AG09319 (cell line): ENCODE data around the gene NUP37.

Experiments used
- DNase-seq: peaks from one replicate; pipeline ENCODE4 v3.0.0-alpha.2; 2010; ENCODE audit warnings: low read depth; ENCODE audit errors: extremely low read depth
- TF ChIP-seq, protein P1 (sequence below): IDR thresholded peaks from 2 replicates; pipeline ENCODE4 v1.5.1; 2011; ENCODE audit warnings: low read depth, mild to moderate bottlenecking, inconsistent platforms, low read length, moderate library complexity

Gene NUP37

DNA sequence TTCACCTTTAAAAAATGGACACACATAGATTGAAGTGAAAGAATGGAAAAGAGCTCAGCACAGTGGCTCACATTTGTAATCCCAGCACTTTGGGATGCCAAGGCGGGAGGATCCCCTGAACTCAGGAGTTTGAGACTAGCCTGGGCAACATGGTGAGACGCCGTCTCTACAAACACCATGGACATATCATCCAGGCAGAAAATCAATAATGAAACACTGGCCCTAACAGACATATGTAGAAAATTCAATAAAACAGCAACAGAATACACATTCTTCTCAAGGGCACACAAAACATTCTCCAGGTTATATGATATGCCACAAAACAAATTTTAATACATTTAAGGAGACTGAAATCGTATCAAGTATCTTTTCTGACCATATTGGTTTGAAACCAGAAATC, 65.6 kb downstream of the NUP37 start:
- TF ChIP-seq, protein P1, sequence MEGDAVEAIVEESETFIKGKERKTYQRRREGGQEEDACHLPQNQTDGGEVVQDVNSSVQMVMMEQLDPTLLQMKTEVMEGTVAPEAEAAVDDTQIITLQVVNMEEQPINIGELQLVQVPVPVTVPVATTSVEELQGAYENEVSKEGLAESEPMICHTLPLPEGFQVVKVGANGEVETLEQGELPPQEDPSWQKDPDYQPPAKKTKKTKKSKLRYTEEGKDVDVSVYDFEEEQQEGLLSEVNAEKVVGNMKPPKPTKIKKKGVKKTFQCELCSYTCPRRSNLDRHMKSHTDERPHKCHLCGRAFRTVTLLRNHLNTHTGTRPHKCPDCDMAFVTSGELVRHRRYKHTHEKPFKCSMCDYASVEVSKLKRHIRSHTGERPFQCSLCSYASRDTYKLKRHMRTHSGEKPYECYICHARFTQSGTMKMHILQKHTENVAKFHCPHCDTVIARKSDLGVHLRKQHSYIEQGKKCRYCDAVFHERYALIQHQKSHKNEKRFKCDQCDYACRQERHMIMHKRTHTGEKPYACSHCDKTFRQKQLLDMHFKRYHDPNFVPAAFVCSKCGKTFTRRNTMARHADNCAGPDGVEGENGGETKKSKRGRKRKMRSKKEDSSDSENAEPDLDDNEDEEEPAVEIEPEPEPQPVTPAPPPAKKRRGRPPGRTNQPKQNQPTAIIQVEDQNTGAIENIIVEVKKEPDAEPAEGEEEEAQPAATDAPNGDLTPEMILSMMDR: no peak
- no peak for DNase-seq

DNA sequence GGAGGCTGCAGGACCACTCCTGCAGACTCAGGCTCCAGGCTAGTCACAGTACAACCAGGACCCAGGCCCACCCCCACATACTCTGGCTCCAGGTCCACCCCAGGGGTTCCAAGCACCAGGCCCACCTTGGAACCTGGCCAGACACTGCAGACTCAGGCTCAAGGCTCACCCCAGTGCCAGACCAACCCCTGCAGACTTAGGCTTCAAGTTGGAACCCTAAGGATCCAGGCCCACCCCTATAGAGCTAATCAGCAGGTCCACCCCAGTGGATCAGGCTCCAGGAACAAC, 66.9 kb downstream of the NUP37 start:
- TF ChIP-seq, protein P1: no peak
- DNase-seq: no peak

DNA sequence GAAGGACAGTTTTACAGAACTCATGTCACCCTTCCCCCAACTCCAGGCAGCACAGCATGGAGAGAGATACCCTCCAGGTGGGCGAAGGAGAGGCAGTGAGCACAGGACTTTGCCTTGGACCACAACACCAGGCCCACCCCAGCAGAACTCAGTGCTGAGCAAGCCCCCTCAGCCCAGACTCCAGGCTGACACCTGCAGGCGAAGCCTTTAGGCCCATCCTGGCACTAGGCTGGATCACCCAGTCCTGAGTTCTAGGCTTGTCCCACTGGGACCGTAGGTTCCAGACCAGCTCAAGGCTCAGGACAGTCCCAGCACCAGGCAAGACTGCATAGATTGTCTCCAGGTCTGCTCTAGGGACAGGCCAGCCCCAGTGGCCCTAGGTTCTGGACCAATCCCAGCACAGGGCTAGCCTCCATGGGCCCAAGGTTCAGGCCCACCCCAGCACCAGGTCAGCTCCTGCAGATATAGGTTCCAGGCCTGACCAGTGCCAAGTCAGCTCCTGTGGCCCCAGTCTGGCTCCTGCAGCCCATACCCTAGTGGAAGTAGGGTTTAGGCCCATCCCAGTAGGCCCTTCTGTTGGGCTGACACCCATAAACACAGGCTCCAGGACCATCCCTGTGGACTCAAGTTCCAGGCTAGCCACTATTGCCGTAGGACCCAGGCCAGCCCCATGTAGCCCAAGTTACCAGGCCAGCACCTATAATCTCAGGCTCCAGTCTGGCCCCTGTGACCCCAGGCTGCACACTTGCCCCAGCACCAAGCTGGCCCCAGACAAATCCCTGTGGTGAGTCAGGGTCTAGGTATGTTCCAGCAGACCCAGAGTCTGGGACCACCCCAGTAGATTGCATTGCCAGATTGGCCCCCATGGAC, 67.5 kb downstream of the NUP37 start:
- DNase-seq: no peak
- TF ChIP-seq, protein P1: no peak

DNA sequence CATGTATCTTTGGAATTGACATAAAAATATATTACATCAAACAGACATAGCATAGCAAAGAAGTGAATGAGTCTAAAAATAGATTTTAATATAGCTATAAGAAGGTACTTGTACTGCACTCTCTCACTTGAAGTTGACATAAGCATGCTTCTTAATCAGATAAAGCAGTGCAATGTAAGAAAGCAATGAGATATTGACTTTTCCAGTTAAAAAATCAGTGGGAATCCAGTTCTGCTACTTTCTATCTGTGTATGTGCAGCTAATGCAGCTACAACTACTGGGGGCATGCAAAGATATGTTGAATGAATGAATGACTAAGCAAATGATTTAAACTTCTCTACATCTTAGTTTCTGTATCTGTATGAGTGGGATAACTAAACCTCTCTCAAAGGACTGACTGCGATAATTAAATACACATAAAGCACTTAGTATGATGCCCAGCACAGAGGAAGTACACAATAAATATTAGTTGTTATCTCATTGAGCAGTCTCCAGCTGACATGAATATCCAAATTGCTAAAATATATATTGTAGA, 68.4 kb downstream of the NUP37 start:
- TF ChIP-seq, protein P1: no peak
- no peak for DNase-seq

DNA sequence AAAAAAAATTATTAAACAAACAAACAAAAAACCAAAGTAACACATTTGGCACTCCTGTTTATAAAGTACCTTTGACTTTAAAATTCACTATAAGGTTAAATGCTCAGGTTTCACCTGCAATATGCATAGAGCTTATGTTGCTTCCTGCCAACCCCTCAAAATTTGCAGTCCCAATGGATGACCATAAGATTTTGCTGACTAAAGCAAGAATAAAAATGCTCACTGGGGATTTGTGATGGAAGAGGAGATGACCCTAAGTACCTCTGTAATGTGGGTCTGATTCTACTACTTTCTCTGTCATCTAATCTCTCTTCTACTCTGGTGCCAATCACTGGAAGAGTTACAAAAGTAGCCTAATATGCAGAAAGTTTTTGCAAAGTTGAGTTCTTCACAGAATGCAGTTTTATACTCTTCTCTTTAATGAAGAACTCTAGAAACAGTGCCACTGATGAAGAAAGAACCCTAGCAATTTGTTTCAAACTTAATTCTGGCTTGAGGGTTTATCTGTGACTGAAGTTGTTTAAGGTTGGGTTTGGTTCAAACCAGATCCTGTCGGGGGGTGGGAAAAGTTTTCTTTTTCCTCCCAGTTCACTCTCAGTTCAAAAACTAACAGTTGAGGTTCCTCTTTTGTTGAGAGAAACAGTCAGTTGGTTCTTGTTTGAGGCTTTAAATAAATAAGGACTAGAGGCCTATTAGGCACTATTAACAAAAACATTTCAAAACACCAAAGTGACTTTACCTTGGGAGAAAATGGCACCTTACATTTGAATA, 69.1 kb downstream of the NUP37 start:
- DNase-seq: no peak
- TF ChIP-seq, protein P1: no peak

DNA sequence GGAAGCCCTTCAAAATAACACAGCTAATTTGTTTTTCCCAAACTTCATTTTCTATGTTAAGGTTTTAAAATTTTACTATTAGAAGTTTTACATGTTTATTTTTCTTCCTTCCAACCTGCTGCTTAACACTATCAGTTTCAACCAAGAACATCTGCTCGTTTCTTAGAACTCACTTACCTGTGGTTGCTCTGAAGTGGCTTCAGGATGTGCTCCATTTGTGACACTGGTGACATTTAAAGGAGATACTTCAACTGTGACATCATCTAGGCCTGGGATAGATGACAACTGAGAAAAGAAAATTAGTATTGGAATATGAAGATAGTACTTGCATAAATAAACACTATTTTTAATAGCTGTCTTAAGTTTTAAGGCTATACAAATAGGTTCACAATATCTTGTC, 76.0 kb downstream of the NUP37 start:
- TF ChIP-seq, protein P1: no peak
- no peak for DNase-seq
